ENCODE measurements around the gene TMEM19.

The TMEM19 gene

DNA sequence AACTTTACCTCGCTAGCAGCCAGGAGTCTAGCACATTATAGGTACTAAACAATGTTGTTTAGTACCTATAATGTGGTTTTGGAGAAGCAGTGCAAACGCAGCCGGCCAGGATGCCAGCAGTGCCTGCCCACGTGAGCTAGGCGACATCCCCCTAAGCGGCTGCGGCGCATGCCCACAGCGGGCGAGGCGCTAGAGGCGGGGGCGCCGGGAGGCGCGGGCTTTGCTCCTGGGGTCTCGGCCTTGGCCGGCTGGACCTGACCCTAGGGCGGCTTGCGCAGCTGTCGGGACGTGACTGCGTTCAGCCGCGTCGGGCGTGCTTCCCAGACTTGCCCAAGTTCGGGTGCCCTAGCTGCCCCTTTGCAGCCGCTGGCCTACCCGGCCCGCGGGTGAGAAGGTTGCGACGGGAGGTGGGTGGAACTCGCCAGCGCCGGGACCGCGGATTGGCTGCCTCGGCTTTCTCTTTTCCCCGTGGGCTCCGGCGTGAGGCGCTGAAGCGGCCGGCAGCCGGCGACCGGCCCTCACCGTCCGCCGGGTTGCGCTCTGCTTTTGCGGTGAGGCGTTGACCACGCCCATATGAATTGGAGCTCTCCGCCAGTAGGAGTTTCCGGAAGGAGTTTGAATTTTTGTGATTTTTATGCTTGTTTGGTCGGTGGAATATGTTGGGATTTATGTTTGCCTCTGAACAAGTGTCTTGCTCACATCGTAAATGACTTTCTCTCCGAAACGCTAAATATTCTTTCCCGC is at the start of gene TMEM19:
Gene TMEM19 (plus strand): TSS at position 169 of the 744 bp plus-strand sequence. CDS start 599 bp downstream, outside the sequence.
- peak; percentile 26 for DNase-seq

DNA sequence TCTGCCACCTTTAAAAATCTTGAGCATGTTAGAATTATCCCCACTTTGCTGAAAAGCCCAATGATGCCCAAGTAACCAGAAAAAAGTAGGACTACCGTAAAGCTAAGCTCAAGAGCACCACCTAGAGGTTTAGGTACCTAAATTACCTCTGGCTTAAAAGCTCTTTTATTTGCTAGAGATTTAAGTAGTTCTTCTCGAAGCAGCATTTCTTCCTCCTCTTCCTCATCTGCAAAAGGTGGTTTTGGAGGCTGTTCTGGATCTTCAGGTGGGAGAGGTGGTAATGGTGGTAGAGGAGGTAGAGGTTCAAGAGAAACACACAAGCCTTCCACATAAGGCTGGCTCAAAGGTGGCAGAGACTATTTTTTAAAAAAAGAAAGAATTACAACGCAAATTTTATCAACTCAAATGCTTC is 49.2 kb upstream of the TMEM19 start:
- peak; percentile 13 for DNase-seq

DNA sequence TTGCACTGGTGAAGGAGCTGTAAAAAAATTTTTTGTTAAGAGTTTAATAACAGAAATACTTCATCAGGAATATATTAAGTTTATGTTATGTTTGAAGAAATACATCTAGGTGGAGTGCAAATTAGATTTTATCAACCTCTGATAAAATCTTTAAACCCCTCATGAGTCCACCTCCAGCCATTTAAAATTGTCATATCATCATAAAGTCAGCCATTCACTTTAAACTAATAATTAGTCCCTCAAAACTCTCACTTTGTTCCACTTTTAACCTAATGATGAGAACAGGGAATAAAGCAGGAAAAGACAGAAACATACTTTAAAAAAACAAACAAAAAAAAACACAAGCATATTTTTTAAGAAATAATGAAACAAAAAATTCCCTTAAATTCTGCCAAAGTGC is 47.4 kb upstream of the TMEM19 start:
- DNase-seq: no peak

DNA sequence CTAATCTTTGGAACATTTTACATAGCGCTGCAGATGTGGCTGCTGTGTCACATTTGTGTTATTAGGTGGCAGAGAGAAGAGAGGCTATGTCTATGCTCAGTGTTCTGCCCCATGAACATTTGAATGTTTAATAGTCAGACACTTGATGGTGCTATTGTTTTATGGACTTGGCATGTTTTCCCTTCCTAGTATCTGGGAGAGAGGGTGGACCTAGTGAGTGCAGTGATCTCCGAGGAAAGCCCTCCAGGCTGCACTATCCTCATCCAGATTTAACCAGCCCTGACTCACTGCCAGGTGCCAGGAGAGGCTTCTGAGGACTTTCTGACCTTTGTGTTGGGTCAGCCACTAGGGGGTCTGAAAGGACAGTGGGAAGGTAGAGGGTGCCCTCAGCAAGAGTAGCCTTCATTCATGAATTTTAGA is 46.5 kb upstream of the TMEM19 start:
- no peak for DNase-seq

DNA sequence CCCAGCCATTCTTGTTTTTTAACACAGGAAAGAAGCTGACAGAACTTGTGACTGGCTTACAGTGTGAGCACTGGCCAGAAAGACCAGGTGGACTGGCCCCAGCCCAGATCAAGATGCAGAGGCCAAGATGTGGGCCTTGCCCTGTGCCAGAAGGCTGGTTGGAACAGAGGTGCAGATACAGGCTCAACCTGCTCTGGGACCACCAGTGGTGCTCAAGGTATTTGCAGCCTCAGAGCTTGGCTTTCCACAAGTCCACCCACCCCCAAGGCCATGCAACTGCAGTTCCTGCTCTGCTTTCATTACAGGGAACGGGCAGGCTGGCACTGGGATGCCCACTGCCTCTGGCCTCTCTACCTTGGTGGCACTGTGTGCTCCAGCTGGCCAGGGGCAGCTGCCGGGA is 45.6 kb upstream of the TMEM19 start:
- DNase-seq: no peak

DNA sequence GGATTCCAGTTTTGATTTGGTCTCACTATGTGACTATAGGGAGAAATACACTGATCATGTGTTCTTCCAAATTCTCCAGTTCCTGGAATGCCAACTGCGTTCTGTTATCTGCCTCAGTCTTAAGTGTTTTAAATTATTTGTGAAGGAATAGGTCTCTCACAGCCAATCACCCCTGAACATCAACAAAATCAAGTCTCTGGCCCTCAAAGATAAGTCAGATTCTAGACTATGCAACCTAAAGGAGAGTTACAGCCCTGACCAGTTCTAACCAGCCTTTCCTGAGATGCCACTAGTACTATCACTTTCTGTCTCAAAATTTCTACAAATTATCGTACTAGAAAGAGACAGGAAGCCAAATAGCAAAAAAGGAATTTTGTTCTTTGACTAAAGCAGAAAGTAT is 44.5 kb upstream of the TMEM19 start:
- no peak for DNase-seq

DNA sequence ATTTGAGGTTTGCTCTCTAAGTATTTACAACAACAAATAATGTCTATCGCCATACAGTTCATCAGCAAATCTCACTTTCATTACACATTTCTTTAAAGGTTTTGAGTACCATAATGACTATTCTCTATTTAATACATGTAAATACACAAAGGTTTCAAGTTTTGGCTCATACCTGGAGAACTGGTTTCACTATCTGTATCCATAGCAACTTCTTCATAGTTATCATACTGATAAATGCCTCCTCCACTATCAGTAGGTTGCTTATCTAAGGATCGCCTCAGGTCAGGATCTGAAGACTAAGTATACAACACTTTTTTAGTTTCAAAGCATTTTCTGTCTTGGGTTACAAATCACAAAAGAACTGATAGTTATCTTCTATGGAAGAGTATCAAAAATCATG is 43.6 kb upstream of the TMEM19 start:
- DNase-seq: no peak

DNA sequence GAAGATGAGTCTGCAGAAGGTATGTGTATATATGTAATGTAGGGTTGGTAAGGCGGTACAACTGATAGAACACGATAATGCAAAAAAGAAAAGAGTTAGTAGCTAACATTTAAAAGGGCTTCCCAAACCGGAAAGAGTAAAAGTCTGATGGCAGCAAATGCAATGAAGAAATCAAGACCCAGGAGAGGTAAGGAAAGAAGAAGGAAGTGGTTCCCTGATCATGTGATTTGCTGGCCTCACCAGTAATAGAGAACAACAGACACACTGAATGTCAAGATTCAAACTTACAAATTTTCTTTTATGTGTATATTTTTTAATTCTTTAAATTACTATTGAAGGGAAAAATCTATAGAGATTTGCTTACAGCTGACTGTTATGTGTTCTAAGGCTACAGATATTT is 40.6 kb upstream of the TMEM19 start:
- no peak for DNase-seq

DNA sequence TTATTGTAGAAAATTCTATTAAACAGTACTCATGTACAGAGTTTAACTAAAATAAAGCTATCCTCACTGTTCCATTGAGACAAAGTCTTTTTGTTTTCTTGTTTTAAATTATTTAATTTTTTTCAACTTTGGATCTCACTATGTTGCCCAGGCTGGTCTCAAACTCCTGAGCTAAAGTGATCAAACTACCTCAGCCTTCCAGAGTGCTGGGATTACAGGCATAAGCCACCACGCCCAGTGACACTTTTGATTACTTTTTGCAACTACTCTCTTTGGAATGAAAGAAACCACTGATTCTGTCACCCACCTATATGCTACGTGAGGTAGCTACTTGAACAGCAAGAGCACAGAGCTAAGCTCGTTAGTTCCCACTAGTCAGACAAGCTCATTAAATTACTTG is 39.4 kb upstream of the TMEM19 start:
- no peak for DNase-seq

DNA sequence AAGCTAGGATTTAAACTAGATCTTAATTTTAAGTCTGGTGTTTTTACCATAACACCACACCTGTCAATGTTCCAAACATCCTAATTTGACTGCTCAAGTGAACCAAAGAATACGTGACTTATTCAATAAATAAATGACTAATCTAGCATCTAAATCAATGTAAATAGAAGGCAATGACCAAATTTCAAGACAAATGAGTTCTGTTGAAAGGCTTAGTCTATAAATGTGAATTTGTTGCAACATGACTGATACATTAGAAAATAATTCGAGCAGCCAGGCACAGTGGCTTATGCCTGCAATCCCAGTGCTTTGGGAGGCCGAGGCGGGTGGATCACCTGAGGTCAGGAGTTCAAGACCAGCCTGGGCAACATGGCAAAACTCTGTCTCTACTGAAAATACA is 37.3 kb upstream of the TMEM19 start:
- DNase-seq: no peak

DNA sequence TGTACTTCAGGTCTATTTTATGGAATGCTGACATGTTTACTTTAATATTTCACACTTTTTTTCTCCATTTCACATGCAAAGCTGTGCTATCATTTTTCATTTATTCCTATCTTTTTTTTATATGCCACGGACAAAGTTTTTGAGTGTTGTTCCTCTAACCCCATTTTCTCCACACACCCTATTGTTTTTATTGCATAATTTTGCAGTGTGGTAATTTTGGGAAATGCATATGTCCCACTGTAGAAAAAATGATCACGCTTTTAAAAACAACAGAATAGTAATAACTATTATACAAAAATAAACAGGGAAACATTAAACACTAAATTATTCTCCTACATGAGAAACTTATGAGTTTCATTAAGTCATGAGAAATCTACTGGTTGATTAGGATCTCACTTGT is 36.5 kb upstream of the TMEM19 start:
- no peak for DNase-seq

DNA sequence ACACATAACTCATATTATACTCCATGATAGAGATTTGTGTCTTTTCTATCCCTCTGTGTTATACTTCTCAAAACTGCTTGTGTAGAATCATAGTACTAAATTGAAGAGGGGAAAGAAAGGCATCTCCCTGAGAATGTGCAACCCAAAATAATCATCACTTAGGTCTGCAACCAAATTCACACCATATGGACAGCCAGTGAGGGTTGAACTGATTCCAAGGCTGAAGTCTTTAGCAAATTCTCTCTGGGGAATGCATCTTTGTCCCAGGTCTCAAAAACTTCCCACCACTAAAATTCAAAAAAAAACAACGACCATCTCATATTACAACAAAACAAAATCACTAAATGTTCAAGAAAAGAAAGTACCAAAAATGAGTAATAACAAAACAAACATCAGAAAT is 33.2 kb upstream of the TMEM19 start:
- DNase-seq: no peak

DNA sequence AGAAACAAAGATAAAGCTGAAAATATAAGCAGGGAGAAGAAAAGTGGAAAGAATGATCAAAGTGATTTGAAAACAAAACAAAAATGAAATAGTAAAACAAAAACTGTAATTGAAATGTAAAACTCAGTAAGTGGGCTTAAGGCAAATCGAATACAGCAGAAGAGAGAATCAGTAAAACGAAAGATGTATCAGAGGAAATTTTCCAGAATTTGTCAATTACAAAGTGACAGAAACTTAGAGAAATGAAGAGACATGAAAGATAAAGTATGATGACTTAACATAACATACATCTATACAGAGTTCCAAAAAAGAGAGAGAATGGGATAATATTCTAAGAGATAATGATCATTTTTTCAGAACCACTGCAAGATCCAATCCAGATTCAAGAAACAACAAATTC is 32.7 kb upstream of the TMEM19 start:
- no peak for DNase-seq

DNA sequence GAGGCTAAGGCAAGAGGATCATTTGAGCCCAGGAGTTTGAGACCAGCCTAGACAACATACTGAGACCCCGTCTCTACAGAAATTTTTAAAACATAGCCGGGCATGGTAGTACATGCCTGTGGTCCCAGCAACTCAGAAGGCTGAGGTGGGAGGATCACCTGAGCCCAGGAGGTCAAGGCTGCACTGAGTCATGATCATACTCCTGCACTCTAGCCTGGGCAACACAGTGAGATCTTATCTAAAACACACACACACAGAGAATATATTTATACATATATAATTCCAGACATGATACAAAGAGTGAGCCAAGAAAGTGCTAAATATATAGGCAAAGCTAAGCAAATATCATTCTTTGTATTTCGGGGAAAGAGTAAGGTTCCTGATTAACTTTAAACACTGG is 31.7 kb upstream of the TMEM19 start:
- DNase-seq: no peak

DNA sequence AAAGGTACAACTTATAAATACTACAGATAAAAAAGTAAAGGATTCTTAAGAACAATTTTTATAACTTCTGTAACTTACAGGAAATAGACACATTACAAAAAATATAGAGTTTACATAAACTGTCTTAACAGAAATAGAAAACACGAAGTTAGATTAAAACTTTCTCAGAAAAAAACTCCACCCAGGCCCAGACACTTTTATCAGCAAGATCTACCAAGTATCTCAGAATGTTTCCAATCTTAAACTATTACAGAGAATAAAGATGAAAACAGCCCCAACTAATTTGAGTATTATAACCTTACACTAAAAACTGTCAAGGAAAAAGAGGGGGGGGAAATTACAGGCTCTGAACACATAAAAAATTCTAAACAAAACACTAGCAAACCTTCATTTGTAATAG is 30.4 kb upstream of the TMEM19 start:
- DNase-seq: no peak

DNA sequence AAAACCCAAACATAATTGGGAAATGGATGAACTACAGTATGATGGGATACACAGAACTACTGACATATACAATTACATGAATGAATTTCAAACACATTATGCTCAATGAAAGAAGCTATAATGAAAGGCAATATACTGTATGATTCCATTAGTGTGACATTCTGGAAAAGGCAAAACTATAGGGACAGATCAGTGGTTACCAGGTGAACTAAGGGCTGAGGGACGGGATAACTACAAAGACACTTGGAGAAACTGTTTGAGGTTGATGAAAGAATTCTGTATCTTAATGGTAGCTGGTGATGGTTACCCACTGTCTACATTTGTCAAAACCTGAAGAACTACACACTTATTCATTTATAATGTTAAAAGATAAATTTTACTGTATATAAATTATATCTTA is 30.0 kb upstream of the TMEM19 start:
- no peak for DNase-seq

DNA sequence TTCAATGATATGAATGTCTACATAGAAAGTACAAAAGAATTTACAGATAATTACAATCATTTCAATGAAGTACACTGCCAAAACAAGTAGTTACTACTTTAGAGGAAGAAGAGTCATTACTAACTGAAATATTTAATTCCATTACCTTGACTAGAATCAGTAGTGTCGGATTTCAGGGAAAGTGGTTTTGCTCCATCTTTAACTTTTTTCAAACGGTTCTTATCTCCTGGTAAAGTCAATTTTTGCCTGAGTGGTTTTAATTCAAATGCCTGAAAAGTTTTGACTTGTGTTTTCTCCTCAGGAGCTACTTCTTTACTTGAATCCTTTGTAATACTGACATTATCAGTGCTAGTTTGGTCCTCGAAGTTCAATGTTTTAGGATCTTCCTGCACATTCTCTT is 29.1 kb upstream of the TMEM19 start:
- no peak for DNase-seq

DNA sequence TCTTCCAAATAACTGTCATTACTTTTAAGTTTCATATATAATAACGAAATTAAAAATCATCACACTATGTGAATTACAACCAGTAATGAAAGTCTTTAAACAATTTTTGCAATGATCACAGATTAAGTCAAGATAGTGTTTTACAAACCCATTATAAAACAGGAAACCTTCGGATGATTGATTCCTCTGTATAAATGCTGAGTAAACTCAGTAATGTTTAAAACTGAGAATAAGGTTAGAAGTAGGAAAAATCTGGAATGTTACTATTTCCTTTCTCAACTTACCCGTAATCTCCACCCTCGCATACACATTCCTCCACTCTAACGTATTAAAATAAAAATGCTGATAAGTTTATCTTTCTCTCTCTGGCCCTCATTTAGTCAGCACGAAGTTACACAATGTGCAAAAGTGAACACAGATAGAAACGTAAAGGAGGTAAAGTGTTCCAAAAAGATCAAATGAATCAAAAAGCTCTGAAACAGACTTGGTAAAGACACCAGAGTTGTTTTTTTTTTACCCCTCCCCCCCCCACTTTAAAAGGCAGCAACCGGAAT is 23.8 kb upstream of the TMEM19 start:
- no peak for DNase-seq

DNA sequence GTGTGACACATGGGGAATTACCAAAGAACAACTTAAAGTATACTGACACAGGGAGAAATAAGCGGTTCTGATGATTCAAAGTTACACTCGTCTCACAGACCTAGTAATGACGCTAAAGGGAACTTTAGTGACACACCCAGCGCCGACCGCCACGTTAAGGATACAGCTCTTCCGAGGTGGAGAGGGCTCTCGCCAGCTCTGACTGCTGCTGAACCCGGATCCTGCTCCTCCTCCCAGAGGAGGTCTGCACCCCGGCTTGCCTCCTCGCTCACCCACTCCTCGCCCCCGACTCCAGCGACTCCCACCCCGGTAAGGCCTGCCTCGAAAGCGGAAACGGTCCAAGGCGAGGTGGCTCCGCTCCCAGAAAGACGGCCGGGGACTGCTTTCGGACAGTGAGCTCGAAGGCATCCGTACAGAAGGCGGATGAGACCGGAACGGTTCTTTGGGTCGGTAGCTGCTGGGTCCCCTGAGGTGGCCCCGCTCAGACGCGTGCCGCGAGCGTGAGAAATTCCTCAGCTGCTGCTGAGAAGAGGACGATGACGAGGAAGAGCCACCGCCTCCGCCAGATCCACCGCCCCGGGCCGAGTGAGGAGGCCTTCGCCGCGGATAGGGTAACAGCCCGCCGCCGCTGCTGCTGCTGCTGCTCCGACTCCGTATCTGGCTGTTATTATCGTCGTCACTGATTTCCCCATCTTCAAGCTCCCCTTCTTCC is 22.9 kb upstream of the TMEM19 start:
- no peak for DNase-seq

DNA sequence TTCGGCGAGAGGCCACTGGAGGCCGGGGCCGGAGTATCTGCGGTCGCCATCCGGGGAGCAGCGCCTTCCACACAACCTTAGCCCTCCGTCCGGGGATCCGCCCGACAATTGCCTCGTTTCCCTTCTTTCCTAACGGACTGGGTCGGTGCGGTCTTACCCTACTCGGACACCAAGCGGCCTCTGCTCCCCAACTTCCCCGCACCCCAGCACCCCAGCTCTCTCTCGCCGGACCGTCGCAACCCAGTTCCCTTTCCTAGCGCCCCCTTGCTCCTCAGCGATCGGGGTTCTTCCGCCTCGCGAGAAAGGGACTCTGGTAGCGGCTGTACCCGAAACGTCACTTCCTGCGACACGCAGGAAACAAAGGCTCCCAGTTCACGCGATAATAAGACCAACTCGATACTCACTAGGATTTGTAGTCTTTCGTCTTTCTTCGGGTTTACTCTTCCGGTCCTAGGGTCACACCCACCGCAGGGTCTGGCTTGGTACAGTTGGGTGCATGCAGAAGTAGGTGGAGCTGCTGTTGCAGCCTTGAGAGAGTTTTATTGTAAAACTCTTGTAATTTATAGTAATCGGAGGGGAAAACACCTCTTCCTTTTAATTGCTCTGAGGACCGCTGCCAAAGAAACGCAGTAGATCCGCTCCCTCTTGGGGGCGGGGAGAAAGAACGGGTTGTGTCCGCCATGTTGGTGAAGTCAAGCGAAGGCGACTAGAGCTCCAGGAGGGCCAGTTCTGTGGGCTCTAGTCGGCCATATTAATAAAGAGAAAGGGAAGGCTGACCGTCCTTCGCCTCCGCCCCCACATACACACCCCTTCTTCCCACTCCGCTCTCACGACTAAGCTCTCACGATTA is 22.1 kb upstream of the TMEM19 start, which contains the start of the genes THAP2 and ZFC3H1:
Gene THAP2 (plus strand): TSS at position 741 of the 850 bp plus-strand sequence. CDS start 209 bp downstream, outside the sequence.
Gene ZFC3H1 (minus strand): TSS at position 288 of the 850 bp plus-strand sequence. CDS start 238 bp downstream, at position 50.
- peak; percentile 98 for DNase-seq

DNA sequence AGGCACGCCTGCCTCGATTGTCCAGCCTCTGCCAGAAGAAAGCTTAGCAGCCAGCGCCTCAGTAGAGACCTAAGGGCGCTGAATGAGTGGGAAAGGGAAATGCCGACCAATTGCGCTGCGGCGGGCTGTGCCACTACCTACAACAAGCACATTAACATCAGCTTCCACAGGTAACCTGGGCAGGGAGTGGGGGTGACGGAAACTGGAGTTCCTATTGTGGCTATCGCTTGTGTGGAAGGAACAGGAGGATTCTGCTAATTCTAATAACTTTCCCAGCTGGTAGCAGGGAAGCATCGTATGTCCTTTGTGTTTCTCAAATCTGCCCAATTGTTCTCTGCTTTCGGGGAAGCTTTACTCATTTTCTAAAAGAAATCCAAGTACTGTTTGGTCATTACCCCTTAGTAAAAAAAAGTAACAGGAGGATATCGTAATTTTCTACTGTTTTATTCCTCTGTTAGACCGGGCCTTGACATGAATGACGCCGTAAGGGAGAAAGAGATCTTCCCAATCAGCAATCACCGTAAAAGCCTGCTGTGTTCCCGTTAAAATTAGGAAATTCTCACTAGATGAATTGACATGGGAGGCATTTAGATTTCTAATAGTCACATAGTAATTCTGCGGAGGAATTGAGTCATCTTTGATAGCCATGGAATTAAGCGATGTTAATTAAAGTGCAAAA is 21.3 kb upstream of the TMEM19 start:
- DNase-seq: peak; percentile 53

DNA sequence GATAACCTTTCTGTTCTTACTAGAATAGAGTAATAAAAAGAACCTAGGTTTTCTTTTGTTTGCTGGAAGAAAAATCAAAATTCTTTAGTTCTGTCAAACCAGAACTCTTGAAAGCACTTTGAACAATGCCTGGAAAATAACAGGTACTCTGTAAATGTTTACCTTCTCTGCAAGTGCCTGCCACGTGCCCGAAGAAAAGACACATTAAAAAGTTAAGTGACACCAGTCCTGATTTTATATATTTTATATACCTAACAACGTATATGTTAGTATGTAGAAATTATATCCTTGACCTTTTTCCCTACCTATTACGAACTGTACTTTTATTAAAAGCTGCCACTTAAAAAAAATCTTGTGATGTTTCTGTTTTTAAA is 20.8 kb upstream of the TMEM19 start:
- no peak for DNase-seq

DNA sequence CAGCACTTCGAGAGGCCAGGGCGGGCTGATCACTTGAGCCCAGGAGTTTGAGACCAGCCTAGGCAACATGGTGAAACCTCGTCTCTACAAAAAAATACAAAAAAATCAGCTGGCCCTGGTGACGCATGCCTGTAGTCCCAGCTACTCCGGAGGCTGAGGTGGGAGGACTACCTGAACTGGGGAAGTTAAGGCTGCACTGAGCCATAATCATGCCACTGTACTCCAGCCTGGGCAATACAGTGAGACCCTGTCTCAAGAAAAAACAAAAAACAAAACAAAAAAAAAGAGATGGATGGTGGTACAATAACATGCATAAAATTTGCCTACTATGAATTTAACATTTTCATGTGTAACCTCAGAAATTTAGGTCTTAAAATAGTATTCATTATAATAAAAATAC is 19.6 kb upstream of the TMEM19 start:
- DNase-seq: no peak
